Fibroblast of pulmonary artery (primary cell): ENCODE measurements around the gene ENAH.

Experiments
- DNase-seq: peaks from one replicate; pipeline ENCODE4 v3.0.0-alpha.2; 2010; ENCODE audit warnings: low read depth
- H3K4me3 ChIP-seq: replicated peaks from 2 replicates; pipeline ENCODE4 v1.5.1; 2011; ENCODE audit warnings: low read depth, mild to moderate bottlenecking, control low read depth, low read length, moderate library complexity
- TF ChIP-seq, protein P1 (sequence below): IDR thresholded peaks from 2 replicates; pipeline ENCODE4 v1.5.1; 2011; ENCODE audit warnings: mild to moderate bottlenecking, control low read depth, low read length, inconsistent platforms; ENCODE audit errors: missing control alignments

The ENAH gene

DNA sequence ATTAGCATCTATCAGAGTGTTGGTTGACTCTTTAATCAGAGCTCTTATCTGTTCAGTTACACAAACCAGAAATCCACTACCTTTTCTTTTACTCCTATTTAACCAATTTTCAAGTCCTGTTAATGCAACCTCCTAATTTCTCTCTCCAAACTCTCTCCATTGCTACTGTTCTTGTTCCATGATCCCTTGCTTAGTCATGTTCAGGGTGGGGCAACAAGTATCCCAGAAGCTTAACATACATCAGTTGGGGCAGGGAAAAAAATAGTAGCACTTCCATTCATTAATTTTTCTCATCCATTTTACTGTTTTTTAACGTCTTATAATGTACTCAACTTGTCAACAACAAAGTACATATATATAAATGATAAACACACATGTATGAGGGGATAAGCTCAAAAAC lies 113.9 kb downstream of the ENAH start:
- TF ChIP-seq, protein P1, sequence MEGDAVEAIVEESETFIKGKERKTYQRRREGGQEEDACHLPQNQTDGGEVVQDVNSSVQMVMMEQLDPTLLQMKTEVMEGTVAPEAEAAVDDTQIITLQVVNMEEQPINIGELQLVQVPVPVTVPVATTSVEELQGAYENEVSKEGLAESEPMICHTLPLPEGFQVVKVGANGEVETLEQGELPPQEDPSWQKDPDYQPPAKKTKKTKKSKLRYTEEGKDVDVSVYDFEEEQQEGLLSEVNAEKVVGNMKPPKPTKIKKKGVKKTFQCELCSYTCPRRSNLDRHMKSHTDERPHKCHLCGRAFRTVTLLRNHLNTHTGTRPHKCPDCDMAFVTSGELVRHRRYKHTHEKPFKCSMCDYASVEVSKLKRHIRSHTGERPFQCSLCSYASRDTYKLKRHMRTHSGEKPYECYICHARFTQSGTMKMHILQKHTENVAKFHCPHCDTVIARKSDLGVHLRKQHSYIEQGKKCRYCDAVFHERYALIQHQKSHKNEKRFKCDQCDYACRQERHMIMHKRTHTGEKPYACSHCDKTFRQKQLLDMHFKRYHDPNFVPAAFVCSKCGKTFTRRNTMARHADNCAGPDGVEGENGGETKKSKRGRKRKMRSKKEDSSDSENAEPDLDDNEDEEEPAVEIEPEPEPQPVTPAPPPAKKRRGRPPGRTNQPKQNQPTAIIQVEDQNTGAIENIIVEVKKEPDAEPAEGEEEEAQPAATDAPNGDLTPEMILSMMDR, result no peak
- no peak overlapping the region for H3K4me3 ChIP-seq
- no peak for DNase-seq

DNA sequence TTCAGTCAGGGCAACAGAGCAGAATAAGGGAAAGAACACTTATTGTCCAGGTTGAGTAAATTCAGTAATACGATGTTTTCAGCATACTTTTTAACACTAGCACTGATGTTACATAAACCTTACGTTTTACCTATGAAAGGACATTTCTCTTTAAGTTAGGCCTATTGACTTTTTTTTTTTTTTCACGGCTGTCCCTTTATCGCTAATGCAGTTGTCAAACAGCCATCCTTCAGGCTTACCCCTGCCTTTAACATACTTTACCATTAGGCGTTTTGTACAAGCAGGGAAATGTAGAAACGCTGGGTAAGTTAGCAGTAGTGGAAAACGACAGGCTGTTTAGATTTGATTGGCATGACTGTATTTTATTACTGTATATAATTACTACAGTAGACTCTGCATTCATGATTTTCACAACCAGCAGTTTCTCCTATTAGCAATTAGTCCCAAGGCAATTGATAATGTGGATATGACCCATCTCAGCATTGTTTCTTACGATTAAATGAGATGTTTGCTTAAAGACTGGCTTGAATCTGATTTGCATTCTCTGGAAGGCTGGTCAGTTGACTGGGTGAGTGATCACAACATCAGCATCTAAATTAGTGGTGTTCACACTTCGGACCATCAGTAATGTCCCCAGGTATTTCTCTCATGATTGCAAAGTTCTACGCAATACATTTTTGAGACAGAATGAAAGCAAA lies 115.2 kb downstream of the ENAH start:
- TF ChIP-seq, protein P1, result no peak
- no peak for DNase-seq

DNA sequence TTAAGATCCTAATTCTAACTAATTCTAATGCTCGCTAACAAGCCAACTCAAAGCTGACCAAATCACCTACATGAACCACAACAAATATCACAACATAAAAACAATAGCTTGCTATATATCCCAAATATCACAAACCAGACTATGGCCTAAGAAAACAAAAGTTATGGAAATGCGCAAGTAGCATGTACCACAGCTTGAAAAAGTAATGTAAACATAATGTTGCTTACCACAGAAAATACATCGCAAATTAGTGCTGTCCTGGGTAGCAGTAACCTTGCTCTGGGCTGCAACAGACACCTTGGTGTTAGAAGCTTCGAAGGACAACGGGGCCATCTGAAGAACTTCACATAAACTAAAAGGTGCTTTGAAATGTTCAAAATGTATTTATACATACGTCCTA lies 117.6 kb downstream of the ENAH start:
- DNase-seq, result no peak
- TF ChIP-seq, protein P1, result no peak
- H3K4me3 ChIP-seq, result no peak overlapping the region

More for the DNA sequence above, 115.2 kb downstream of the ENAH start:
- no peak overlapping the region for H3K4me3 ChIP-seq

DNA sequence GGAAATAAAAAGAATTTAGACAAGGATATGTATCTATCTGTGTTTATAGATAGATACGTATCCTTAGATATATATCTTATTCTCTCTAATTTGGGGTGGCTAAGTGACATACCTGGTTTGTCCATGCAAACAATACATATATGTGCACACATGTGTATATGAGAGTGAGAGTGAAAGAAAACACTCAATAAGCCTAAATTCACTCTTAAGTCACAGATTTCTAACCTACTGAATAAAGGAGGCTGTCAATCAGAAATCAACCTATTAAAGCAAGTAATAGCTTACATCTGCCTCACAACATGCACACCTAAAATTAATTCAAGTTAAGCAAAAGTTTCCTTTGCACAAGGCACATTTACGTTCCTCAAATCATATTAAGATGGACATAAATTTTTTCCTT lies 118.2 kb downstream of the ENAH start:
- DNase-seq, result no peak
- TF ChIP-seq, protein P1, result no peak
- H3K4me3 ChIP-seq, result no peak overlapping the region

DNA sequence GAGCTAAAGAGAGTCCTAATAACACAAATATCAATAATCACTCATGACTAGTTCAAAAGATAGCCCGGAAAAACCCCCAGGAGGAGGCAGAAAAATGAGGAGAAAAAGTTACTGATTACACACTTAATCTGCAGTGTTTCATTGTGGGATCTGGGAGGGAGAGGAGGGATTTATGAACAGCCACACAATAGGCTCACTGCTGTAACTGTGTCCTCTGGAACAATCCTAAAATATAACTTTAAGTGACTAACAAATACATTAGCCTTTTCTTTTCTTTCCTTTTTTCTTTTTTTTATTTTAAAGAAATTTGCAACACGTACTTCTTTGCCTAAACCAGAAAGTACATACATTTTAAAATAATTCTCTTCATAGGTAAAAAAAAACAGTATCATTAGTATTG lies 118.8 kb downstream of the ENAH start:
- TF ChIP-seq, protein P1, result no peak
- DNase-seq, result no peak
- no peak overlapping the region for H3K4me3 ChIP-seq

DNA sequence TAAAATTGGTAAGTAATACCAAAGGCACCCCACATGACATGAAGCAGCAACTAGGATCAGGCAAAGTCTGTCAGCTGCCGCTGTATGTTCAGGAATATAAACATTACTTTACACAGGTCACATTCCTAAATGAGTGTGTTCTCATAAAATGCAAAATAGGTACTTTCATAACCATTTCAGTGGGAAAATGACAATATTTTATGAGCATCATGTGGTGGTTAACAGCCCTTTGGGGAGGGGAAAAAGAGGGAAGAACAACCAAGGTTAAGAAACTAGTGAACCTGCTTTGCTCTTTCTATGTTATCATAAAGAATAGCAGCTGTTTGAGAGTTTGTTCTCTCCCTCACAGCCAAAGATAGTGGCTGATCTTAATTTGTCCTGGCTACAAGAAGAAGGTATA lies 119.7 kb downstream of the ENAH start:
- no peak overlapping the region for H3K4me3 ChIP-seq
- no peak for DNase-seq
- TF ChIP-seq, protein P1, result no peak
